ENCODE data around the gene RAB3GAP2.
"Not testable (repeated sequence)": the region's sequence is repeated elsewhere in the genome, so short reads cannot be mapped to it uniquely, and the experiment has no call there.

DNA sequence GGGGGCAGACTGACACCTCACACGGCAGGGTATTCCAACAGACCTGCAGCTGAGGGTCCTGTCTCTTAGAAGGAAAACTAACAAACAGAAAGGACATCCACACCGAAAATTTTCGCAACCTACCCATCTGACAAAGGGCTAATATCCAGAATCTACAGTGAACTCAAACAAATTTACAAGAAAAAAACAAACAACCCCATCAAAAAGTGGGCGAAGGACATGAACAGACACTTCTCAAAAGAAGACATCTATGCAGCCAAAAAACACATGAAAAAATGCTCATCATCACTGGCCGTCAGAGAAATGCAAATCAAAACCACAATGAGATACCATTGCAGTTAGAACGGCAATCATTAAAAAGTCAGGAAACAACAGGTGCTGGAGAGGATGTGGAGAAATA is 26.4 kb downstream of the RAB3GAP2 start:
- not testable (repeated sequence) for TF ChIP-seq SYNCRIP (IDR thresholded peaks at IDR 0.05; ENCODE audit: insufficient read depth, low read depth, low read length); ERF (CRISPR knock-in tag; IDR thresholded peaks at IDR 0.05); ZNF761 (CRISPR knock-in tag; conservative IDR thresholded peaks at IDR 0.05); MAFF (IDR thresholded peaks at IDR 0.05; ENCODE audit: low read depth, low read length); POLR2A (IDR thresholded peaks at IDR 0.05; ENCODE audit: insufficient read depth in 1 of 2, low read depth in 2 of 2, low read length in 2 of 2); RBM22 (optimal IDR thresholded peaks at IDR 0.05; ENCODE audit: low read length); SAFB2 (CRISPR knock-in tag; IDR thresholded peaks at IDR 0.05; ENCODE audit: borderline replicate concordance, low read depth); NKX3-1 (CRISPR knock-in tag; IDR thresholded peaks at IDR 0.05); CBX5 (CRISPR knock-in tag; IDR thresholded peaks at IDR 0.05; ENCODE audit: borderline replicate concordance)
- TF ChIP-seq, protein P1, sequence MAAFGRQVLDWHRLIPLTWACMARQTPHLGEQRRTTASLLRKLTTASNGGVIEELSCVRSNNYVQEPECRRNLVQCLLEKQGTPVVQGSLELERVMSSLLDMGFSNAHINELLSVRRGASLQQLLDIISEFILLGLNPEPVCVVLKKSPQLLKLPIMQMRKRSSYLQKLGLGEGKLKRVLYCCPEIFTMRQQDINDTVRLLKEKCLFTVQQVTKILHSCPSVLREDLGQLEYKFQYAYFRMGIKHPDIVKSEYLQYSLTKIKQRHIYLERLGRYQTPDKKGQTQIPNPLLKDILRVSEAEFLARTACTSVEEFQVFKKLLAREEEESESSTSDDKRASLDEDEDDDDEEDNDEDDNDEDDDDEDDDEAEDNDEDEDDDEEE (CRISPR knock-in tag; IDR thresholded peaks at IDR 0.05), result not testable (repeated sequence)
- TF ChIP-seq, protein P2, sequence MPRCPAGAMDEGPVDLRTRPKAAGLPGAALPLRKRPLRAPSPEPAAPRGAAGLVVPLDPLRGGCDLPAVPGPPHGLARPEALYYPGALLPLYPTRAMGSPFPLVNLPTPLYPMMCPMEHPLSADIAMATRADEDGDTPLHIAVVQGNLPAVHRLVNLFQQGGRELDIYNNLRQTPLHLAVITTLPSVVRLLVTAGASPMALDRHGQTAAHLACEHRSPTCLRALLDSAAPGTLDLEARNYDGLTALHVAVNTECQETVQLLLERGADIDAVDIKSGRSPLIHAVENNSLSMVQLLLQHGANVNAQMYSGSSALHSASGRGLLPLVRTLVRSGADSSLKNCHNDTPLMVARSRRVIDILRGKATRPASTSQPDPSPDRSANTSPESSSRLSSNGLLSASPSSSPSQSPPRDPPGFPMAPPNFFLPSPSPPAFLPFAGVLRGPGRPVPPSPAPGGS (CRISPR knock-in tag; IDR thresholded peaks at IDR 0.05), result not testable (repeated sequence)
- TF ChIP-seq, protein P3, sequence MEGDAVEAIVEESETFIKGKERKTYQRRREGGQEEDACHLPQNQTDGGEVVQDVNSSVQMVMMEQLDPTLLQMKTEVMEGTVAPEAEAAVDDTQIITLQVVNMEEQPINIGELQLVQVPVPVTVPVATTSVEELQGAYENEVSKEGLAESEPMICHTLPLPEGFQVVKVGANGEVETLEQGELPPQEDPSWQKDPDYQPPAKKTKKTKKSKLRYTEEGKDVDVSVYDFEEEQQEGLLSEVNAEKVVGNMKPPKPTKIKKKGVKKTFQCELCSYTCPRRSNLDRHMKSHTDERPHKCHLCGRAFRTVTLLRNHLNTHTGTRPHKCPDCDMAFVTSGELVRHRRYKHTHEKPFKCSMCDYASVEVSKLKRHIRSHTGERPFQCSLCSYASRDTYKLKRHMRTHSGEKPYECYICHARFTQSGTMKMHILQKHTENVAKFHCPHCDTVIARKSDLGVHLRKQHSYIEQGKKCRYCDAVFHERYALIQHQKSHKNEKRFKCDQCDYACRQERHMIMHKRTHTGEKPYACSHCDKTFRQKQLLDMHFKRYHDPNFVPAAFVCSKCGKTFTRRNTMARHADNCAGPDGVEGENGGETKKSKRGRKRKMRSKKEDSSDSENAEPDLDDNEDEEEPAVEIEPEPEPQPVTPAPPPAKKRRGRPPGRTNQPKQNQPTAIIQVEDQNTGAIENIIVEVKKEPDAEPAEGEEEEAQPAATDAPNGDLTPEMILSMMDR (CRISPR knock-in tag; IDR thresholded peaks at IDR 0.05), result not testable (repeated sequence)
- TF ChIP-seq, protein P4, sequence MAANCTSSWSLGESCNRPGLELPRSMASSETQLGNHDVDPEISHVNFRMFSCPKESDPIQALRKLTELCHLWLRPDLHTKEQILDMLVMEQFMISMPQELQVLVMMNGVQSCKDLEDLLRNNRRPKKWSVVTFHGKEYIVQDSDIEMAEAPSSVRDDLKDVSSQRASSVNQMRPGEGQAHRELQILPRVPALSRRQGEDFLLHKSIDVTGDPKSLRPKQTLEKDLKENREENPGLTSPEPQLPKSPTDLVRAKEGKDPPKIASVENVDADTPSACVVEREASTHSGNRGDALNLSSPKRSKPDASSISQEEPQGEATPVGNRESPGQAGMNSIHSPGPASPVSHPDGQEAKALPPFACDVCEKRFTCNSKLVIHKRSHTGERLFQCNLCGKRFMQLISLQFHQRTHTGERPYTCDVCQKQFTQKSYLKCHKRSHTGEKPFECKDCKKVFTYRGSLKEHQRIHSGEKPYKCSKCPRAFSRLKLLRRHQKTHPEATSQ (CRISPR knock-in tag; IDR thresholded peaks at IDR 0.05; ENCODE audit: borderline replicate concordance), result not testable (repeated sequence)
